K562 (cell line): ENCODE data around the gene FMO3. TPM values are rescaled to one million over a fixed set of nuclear protein-coding genes. Genes with fewer than 3 reads are reported as not detected.

Source experiments
- ATAC-seq: fragments of 200-7000 bp; cut with Tn5 transposase; 3 replicates; pipeline ENCODE4 v1.9.1; 2020; ENCODE audit warnings: moderate library complexity
- BruUV-seq: library from RNA; stranded (reverse); fragments of 400-500 nt; replicated peaks from 2 replicates; lab custom pipeline; 2021; lab: Mats Ljungman, UMichigan
- CTCF ChIA-PET: fragments of 300-600 bp; formaldehyde crosslinking; extraction: SDS; loops from one replicate; lab custom pipeline; 2021; ENCODE audit warnings: low intra/inter-chr PET ratio; lab: Yijun Ruan, JAX
- POLR2A ChIA-PET: fragments of 300-600, 350-650 bp; sonication (Branson Sonifier 250); formaldehyde crosslinking; extraction: SDS; loops from one replicate; lab custom pipeline; 2021; ENCODE audit warnings: antibody characterized with exemption, inconsistent platforms; lab: Yijun Ruan, JAX
- DNase-seq, 4 experiments: peaks; one replicate each; pipeline versions ENCODE4 v3.0.0 to v3.0.0-alpha.2; 2011 to 2018; ENCODE audit warnings: low spot score in 3 of 4, mixed read lengths in 3 of 4; ENCODE audit errors: extremely low read depth in 1 of 4
- FAIRE-seq: peaks from 2 replicates; lab custom pipeline; 2011; peaks lifted over from hg19 to GRCh38; lab: Jason Lieb, UNC
- H2AFZ ChIP-seq: 2 replicates; pipeline ENCODE4 v1.6.0; 2011; ENCODE audit warnings: low read depth, low read length, control low read depth, inconsistent platforms
- H3K27ac ChIP-seq: fragments of 200-600 bp; 3 replicates; pipeline ENCODE4 v1.8.0; 2011; ENCODE audit warnings: low read depth, mild to moderate bottlenecking, control low read depth, inconsistent platforms, low read length, moderate library complexity, mixed read lengths; ENCODE audit errors: extremely low read depth
- H3K27me3 ChIP-seq, 2 experiments: fragments of 300-600 bp in 1 of 2; 2 replicates in 1 of 2; 3 replicates in 1 of 2; pipeline versions ENCODE4 v1.6.0 to v1.8.0; 2011; ENCODE audit warnings: inconsistent platforms in 2 of 2, low read length in 2 of 2, mild to moderate bottlenecking in 1 of 2, mixed read lengths in 1 of 2, moderate library complexity in 1 of 2; ENCODE audit not compliant: control insufficient read depth in 2 of 2, insufficient read depth in 2 of 2
- H3K36me3 ChIP-seq: fragments of 300-600 bp; 3 replicates; pipeline ENCODE4 v1.8.0; 2011; ENCODE audit warnings: mild to moderate bottlenecking, low read length, inconsistent platforms; ENCODE audit not compliant: control insufficient read depth, insufficient read depth
- H3K4me1 ChIP-seq, 2 experiments: fragments of 200-600 bp in 1 of 2; replicated peaks in 1 of 2; 2 replicates in 1 of 2; 3 replicates in 1 of 2; pipeline versions ENCODE4 v1.5.1 to v1.8.0; 2011; ENCODE audit warnings: inconsistent platforms in 2 of 2, low read length in 2 of 2, mild to moderate bottlenecking in 1 of 2, mixed read lengths in 1 of 2, moderate library complexity in 1 of 2; ENCODE audit not compliant: control insufficient read depth in 2 of 2, insufficient read depth in 2 of 2
- H3K4me2 ChIP-seq: 2 replicates; pipeline ENCODE4 v1.6.1; 2011; ENCODE audit warnings: low read length, control low read depth, inconsistent platforms, mixed read lengths; ENCODE audit not compliant: insufficient read depth
- H3K4me3 ChIP-seq: fragments of 200-600 bp; sonication (generic), shearing (Covaris generic); 2 replicates; pipeline ENCODE4 v1.5.1; 2016; ENCODE audit warnings: control low read depth, inconsistent platforms
- H3K79me2 ChIP-seq: fragments of 200-600 bp; 3 replicates; pipeline ENCODE4 v1.8.0; 2011; ENCODE audit warnings: low read length, inconsistent platforms; ENCODE audit not compliant: control insufficient read depth, insufficient read depth
- H3K9ac ChIP-seq, 2 experiments: 2 replicates each; pipeline versions ENCODE4 v1.6.0 to v1.6.1; 2011; ENCODE audit warnings: low read depth in 2 of 2, low read length in 2 of 2, control low read depth in 1 of 2, inconsistent platforms in 1 of 2, mild to moderate bottlenecking in 1 of 2, mixed read lengths in 1 of 2; ENCODE audit not compliant: insufficient read depth in 1 of 2
- H3K9me1 ChIP-seq: one replicate; pipeline ENCODE4 v1.6.0; 2011; ENCODE audit warnings: inconsistent platforms, mild to moderate bottlenecking, low read length, moderate library complexity; ENCODE audit not compliant: control insufficient read depth, insufficient read depth
- H3K9me3 ChIP-seq: replicated peaks from 2 replicates; pipeline ENCODE4 v1.5.1; 2011; ENCODE audit warnings: low read depth, low read length, inconsistent platforms; ENCODE audit not compliant: control insufficient read depth, insufficient read depth
- H4K20me1 ChIP-seq: replicated peaks from 2 replicates; pipeline ENCODE4 v1.6.1; 2011; ENCODE audit warnings: low read length, inconsistent platforms, mixed read lengths; ENCODE audit not compliant: control insufficient read depth, insufficient read depth
- ARNT ChIP-seq, 2 experiments: fragments of 450-650 bp; IDR thresholded peaks; 2 replicates each; pipeline ENCODE4 v1.6.1; 2016; ENCODE audit warnings: mild to moderate bottlenecking in 1 of 2
- DACH1 ChIP-seq: fragments of 450-650 bp; IDR thresholded peaks from 2 replicates; pipeline ENCODE4 v1.6.1; 2018; ENCODE audit not compliant: partially characterized antibody
- ELF1 ChIP-seq: fragments of 200-800 bp; sonication (Bioruptor generic); IDR thresholded peaks from 2 replicates; pipeline ENCODE4 v1.6.1; 2016; ENCODE audit warnings: missing genetic modification characterization, missing compliant biosample characterization
- MCM2 ChIP-seq: fragments of 450-650 bp; IDR thresholded peaks from 2 replicates; pipeline ENCODE4 v1.6.1; 2017; ENCODE audit warnings: low read depth, mild to moderate bottlenecking
- NKRF ChIP-seq: fragments of 450-650 bp; IDR thresholded peaks from 2 replicates; pipeline ENCODE4 v1.6.1; 2016; ENCODE audit warnings: borderline replicate concordance
- POU5F1 ChIP-seq: fragments of 150-350 bp; IDR thresholded peaks from 2 replicates; pipeline ENCODE4 v1.6.1; 2014; ENCODE audit warnings: borderline replicate concordance, low read length, low read depth, mild to moderate bottlenecking; ENCODE audit not compliant: partially characterized antibody
- RCOR1 ChIP-seq, 2 experiments: IDR thresholded peaks; 2 replicates each; pipeline ENCODE4 v1.6.1; 2012; ENCODE audit warnings: low read depth in 2 of 2, low read length in 2 of 2, borderline replicate concordance in 1 of 2, improper control_type of control experiment in 1 of 2
- SRSF3 ChIP-seq: fragments of 200-400 bp; formaldehyde crosslinking; IDR thresholded peaks from 2 replicates; pipeline ENCODE4 v1.6.1; 2016; ENCODE audit warnings: mild to moderate bottlenecking, low read length, moderate library complexity; ENCODE audit not compliant: insufficient read depth
- UBTF ChIP-seq, 2 experiments: IDR thresholded peaks; 2 replicates each; pipeline ENCODE4 v1.6.1; 2012; ENCODE audit warnings: improper control_type of control experiment in 2 of 2, low read depth in 2 of 2, low read length in 2 of 2, borderline replicate concordance in 1 of 2
- ZBTB7A ChIP-seq: IDR thresholded peaks from 2 replicates; pipeline ENCODE4 v1.6.1; 2011; ENCODE audit warnings: low read depth, mild to moderate bottlenecking, low read length, moderate library complexity, borderline replicate concordance; ENCODE audit not compliant: control insufficient read depth
- ZNF253 ChIP-seq: fragments of 250-450 bp; sonication (Bioruptor Pico); conservative IDR thresholded peaks from 2 replicates; pipeline ENCODE4 v1.6.1; 2021; ENCODE audit warnings: mild to moderate bottlenecking
- ZNF324 ChIP-seq: fragments of 250-450 bp; sonication (Bioruptor Pico); IDR thresholded peaks from 2 replicates; pipeline ENCODE4 v1.4.0; 2020; ENCODE audit warnings: mild to moderate bottlenecking
- ZNF696 ChIP-seq: fragments of 250-450 bp; sonication (Bioruptor Pico); conservative IDR thresholded peaks from 2 replicates; pipeline ENCODE4 v1.4.0; 2020; ENCODE audit warnings: mild to moderate bottlenecking, moderate library complexity
- WGBS: fragments of 100-300 bp; shearing (Covaris generic); methylation state at CpG from one replicate; pipeline ENCODE4 v1.1.6; 2016; ENCODE audit warnings: low coverage, mixed read lengths; ENCODE audit not compliant: insufficient coverage; ENCODE audit errors: missing lambda C conversion rate; 5-methylcytosine and 5-hydroxymethylcytosine counted together
- in situ Hi-C: fragments of 300-500 bp; cut with MboI; formaldehyde crosslinking; loops from 4 replicates; pipeline ENCODE4 v1.15.0; 2018; ENCODE audit warnings: inconsistent platforms, mixed read lengths
- intact Hi-C: fragments of 100-400 bp; cut with micrococcal nuclease; formaldehyde crosslinking; loops from 2 replicates; pipeline ENCODE4 v1.14.2; 2022
- polyA plus RNA-seq, 8 experiments: library from polyadenylated mRNA; depleted of rRNA in 4 of 8; stranded (reverse) in 5 of 8; unstranded in 3 of 8; fragments of >200 nt; fragmentation: Nextera tagmentation in 2 of 8; fragmentation: Illumina TruSeq in 1 of 8; extraction: Ambion mirVana in 2 of 8; extraction: Trizol in 1 of 8; gene quantifications; 2 replicates each; pipeline versions ENCODE4 v1.2.1 to v1.2.3, GENCODE V29; 2011 to 2014; ENCODE audit warnings: inconsistent platforms in 1 of 8, missing spikeins in 1 of 8
- total RNA-seq, 7 experiments: library from RNA; depleted of rRNA in 6 of 7; stranded (reverse); fragments of >200 nt in 6 of 7; fragmentation: Illumina TruSeq in 2 of 7; extraction: Trizol in 2 of 7; gene quantifications; 2 replicates each; pipeline versions ENCODE4 v1.2.1 to v1.2.3, GENCODE V29; 2011 to 2021; ENCODE audit warnings: low replicate concordance in 1 of 7
- TF ChIP-seq, protein P1 (sequence below): fragments of 450-650 bp; formaldehyde crosslinking; IDR thresholded peaks from 2 replicates; pipeline ENCODE4 v1.4.0; 2020; ENCODE audit warnings: mild to moderate bottlenecking, mixed read lengths
- TF ChIP-seq, protein P2 (sequence below), 2 experiments: fragments of 450-650 bp; conservative IDR thresholded peaks; 2 replicates each; pipeline ENCODE4 v1.6.1; 2017; ENCODE audit warnings: mild to moderate bottlenecking in 2 of 2, moderate library complexity in 2 of 2

The FMO3 gene
- total and polyA plus RNA-seq, 9 of the 15 experiments (the other 6 are each of a cell fraction or from before 2014, with no cell fraction given), result not detected

DNA sequence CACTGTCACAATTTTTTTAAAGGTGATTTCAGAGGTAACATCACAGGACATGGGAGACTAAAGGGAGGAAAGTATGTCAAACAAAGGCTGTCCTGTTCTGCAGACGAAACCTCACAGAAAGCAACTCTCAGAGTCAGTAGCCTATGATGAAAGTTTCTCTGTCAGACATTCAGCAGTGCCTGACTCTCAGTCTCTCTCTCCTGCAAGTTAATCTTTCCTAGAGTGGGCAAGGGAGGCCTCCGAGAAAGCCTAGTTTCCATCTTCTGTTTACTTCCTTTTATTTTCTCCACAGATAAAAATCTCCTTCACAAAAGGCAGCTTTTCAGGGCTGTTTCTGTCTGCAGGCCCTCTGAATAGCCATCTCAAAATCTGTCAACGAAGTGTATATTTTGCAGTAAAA, 69.5 kb downstream of the FMO3 start:
- Histone ChIP-seq H3K4me2 (no peak overlapping the region), H3K4me1 (no peaks in the 10 kb centered on the region), H4K20me1 (no peaks in the 10 kb centered on the region), H3K9me1 (no peaks in the 10 kb centered on the region), H2AFZ (no peak overlapping the region), H3K36me3 (no peaks in the 10 kb centered on the region), H3K27ac (no peak overlapping the region), H3K9me3 (no peaks in the 10 kb centered on the region; the same call in 1 of the 2 replicates), H3K79me2 (no peaks in the 10 kb centered on the region), H3K27me3 (no peaks in the 10 kb centered on the region), H3K9ac (no peak overlapping the region), H3K4me3 (no peak overlapping the region)
- POLR2A ChIA-PET, result no interaction called here
- ATAC-seq (no peak), DNase-seq (no peak), FAIRE-seq (no peak)
- 2% methylated on average over 3 of the region's 3 CpGs for WGBS
- in situ Hi-C loops, result no loop called here
- CTCF ChIA-PET, result no interaction called here
- intact Hi-C loops, result no loop called here
- BruUV-seq, result no TSS peak
- TF ChIP-seq NKRF (no peak), SRSF3 (no peak), ELF1 (no peak), ZNF696 (no peak), UBTF (IDR thresholded peaks at IDR 0.05; ENCODE audit: borderline replicate concordance in 1 of 2, low read depth in 2 of 2, low read length in 2 of 2) (no peak), ZNF324 (no peak), RCOR1 (IDR thresholded peaks at IDR 0.05; ENCODE audit: borderline replicate concordance in 1 of 2, low read depth in 2 of 2, low read length in 2 of 2) (no peak), ARNT (IDR thresholded peaks at IDR 0.05) (no peak), ZBTB7A (no peak), MCM2 (no peak), DACH1 (no peak), ZNF253 (CRISPR knock-in tag) (no peak), POU5F1 (no peak)
- TF ChIP-seq, protein P1, sequence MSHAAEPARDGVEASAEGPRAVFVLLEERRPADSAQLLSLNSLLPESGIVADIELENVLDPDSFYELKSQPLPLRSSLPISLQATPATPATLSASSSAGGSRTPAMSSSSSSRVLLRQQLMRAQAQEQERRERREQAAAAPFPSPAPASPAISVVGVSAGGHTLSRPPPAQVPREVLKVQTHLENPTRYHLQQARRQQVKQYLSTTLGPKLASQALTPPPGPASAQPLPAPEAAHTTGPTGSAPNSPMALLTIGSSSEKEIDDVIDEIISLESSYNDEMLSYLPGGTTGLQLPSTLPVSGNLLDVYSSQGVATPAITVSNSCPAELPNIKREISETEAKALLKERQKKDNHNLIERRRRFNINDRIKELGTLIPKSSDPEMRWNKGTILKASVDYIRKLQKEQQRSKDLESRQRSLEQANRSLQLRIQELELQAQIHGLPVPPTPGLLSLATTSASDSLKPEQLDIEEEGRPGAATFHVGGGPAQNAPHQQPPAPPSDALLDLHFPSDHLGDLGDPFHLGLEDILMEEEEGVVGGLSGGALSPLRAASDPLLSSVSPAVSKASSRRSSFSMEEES, result no peak
- TF ChIP-seq, protein P2, sequence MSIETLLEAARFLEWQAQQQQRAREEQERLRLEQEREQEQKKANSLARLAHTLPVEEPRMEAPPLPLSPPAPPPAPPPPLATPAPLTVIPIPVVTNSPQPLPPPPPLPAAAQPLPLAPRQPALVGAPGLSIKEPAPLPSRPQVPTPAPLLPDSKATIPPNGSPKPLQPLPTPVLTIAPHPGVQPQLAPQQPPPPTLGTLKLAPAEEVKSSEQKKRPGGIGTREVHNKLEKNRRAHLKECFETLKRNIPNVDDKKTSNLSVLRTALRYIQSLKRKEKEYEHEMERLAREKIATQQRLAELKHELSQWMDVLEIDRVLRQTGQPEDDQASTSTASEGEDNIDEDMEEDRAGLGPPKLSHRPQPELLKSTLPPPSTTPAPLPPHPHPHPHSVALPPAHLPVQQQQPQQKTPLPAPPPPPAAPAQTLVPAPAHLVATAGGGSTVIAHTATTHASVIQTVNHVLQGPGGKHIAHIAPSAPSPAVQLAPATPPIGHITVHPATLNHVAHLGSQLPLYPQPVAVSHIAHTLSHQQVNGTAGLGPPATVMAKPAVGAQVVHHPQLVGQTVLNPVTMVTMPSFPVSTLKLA (conservative IDR thresholded peaks at IDR 0.05), result no peak
